GM12864 (cell line): ENCODE data around the gene TXNIP.

Experiments used
- DNase-seq: peaks from one replicate; pipeline ENCODE4 v3.0.0-alpha.2; 2011; ENCODE audit warnings: low read depth
- H3K4me3 ChIP-seq: 2 replicates; pipeline ENCODE4 v1.5.1; 2011; ENCODE audit warnings: mild to moderate bottlenecking, low read depth, low read length, control low read depth
- TF ChIP-seq, protein P1 (sequence below): IDR thresholded peaks from 2 replicates; pipeline ENCODE4 v1.5.1; 2011; ENCODE audit warnings: low read depth, mild to moderate bottlenecking, moderate library complexity, low read length, control low read depth, inconsistent platforms; ENCODE audit errors: missing control alignments

Gene TXNIP

DNA sequence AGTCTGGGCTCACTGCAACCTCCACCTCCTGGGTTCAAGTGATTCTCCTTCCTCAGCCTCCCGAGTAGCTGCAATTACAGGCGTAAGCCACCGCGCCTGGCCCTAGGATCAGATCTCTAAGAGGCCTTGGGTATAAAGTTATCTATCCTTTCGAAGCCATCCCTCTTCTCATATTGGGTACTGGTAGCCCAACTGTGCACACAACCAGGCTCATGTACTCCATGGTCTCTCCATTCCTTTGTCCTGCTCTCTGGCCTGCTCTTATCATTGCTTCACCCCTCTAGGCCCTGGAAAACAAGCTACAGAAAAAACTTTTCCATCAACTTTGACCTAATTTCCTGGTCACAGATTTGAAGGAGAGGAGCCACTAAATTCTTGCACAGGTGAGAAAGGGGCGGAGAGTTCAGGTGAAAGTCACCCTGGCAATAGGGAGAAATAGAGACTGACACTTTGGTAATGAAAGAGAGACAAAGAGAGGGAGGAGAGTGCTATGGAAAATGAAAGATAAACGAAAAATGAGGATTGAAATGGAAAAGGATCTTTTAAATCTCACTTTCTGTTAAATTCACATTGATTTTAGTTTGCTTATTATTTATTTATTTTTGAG, 6.0 kb downstream of the TXNIP start:
- TF ChIP-seq, protein P1, sequence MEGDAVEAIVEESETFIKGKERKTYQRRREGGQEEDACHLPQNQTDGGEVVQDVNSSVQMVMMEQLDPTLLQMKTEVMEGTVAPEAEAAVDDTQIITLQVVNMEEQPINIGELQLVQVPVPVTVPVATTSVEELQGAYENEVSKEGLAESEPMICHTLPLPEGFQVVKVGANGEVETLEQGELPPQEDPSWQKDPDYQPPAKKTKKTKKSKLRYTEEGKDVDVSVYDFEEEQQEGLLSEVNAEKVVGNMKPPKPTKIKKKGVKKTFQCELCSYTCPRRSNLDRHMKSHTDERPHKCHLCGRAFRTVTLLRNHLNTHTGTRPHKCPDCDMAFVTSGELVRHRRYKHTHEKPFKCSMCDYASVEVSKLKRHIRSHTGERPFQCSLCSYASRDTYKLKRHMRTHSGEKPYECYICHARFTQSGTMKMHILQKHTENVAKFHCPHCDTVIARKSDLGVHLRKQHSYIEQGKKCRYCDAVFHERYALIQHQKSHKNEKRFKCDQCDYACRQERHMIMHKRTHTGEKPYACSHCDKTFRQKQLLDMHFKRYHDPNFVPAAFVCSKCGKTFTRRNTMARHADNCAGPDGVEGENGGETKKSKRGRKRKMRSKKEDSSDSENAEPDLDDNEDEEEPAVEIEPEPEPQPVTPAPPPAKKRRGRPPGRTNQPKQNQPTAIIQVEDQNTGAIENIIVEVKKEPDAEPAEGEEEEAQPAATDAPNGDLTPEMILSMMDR = no peak
- no peak for DNase-seq
- no peak overlapping the region for H3K4me3 ChIP-seq

DNA sequence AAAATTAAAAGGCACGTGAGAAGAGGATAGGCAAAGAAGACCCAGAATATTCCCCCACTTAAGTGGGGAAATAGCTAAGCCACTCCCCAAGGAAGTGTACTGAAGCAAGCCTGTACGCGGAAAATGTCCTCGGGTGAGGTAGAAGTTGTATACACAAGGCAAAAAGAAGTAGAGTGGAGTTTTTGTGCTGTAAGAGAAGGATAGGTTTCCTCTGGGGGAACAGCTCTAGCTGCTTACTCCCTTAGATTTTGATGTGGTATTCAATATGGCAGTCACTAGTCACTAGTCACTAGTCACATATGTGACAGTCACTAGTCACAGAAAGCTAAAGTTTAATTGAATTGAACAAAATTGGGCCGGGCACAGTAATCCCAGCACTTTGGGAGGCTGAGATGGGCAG, 7.6 kb downstream of the TXNIP start:
- TF ChIP-seq, protein P1 = no peak
- H3K4me3 ChIP-seq = no peak overlapping the region
- DNase-seq = no peak

DNA sequence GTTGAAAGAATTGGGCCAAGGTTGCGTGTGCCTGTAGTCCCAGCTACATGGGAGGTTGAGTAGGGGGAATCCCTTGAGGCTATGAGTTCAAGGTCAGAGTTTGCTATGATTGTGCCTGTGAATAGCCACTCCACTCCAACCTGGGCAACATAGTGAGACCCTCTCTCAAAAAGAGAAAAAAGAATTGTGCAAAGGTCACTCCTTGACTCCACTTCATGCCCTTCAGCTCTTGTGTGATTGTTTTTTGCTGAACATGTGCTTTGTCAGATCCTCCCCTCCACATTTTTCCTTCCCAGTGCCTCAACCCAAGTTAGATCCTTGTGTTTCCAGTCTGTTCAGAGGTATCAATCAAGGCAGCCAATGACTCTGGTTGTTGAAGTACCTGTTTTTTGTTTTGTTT, 8.5 kb downstream of the TXNIP start:
- TF ChIP-seq, protein P1 = no peak
- no peak overlapping the region for H3K4me3 ChIP-seq
- no peak for DNase-seq

DNA sequence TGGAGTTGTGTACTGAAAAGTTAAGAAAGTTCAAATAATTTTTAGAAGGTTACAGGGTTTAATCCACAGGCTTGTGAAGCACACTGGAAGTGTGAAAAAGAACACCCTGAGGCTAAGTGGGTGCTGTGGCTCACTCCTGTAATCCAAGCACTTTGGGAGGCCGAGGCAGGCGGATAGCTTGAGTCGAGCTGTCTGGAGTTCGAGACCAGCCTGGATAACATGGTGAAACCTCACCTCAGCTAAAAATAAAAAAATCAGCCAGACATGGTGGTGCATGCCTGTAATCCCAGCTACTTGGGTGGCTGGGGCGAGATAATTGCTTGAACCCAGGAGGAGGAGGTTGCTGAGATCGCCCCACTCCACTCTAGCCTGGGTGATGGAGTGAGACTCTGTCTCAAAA, 9.8 kb downstream of the TXNIP start:
- TF ChIP-seq, protein P1 = no peak
- no peak overlapping the region for H3K4me3 ChIP-seq
- no peak for DNase-seq

DNA sequence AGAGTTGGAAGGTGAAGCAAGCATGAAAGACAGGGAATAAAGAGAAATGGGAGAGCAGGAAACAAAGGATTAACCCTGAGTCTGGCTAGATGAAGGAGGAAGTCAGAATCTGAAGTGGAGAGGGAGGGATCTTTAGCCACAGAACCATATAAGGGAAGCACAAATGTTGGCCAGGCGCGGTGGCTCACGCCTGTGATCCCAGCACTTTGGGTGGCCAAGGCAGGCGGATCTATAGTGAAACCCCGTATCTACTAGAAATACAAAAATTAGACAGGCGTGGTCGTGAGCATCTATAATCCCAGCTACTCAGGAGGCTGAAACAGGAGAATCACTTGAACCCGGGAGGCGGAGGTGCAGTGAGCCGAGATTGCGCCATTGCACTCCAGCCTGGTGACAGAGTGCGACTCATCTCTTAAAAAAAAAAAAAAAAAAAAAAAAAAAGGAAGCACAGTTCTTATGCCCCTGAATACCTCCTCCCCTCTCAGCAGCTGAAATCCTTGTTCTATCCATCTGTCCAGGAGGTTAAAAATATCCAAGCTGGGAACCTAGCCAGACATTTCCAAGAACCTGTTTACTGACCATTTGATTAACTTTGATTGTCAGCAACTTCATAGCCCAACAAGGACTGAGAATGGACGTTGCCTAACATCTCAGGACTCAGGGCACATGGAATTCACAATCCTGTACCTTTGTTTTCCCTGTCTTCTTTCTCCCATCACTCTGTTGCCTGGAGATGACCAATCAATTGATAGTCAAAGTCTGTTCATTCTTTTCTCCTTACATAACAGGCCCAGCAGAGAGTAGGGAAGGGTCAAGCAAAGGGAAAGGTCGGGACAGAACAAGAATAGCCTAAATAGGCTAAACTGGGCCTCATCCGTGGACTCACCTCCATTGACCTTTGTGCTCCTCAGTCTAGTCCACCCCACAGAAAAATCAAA, 10.6 kb downstream of the TXNIP start:
- TF ChIP-seq, protein P1 = no peak
- H3K4me3 ChIP-seq = no peak overlapping the region
- no peak for DNase-seq

DNA sequence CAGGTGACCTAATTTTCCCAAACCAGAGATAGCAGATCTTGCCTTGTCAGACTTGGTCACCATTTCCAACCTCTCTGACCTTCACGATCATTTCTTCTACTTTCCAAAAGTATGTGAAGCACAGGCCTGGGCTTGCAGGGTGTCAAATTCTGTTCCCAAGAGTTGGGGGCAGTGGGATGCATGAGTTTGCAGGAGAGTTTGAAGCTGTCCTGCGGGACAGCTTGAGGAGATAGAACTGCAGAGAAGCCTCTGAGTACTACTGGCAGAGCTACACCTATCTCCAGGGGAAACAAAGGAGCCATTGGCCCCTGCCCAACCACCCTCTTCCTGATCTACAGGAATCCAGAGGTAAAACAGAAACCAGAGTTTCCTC, 11.3 kb downstream of the TXNIP start:
- H3K4me3 ChIP-seq = no peak overlapping the region
- TF ChIP-seq, protein P1 = no peak
- no peak for DNase-seq
